Measurements from ENCODE around the gene CADM1.

DNA sequence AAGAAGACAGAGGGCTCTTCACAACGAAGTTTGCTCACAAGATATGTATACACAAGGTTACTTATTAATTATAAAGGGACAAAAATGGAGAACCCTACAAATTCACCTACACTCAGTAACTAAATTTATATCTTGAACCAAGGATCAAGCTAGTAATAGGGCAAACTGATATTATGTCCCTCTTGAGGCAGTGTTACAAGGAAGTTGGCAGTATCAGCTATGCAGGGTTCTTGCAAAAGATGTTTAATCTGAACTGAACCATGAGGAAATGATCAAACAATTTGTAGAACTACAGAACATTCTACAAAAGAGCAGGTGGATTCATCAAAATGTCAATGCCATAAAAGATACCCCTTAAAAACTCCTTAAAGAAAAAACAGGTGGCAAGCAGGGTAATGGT, 10.7 kb downstream of the CADM1 start:
- TF ChIP-seq, protein P1, sequence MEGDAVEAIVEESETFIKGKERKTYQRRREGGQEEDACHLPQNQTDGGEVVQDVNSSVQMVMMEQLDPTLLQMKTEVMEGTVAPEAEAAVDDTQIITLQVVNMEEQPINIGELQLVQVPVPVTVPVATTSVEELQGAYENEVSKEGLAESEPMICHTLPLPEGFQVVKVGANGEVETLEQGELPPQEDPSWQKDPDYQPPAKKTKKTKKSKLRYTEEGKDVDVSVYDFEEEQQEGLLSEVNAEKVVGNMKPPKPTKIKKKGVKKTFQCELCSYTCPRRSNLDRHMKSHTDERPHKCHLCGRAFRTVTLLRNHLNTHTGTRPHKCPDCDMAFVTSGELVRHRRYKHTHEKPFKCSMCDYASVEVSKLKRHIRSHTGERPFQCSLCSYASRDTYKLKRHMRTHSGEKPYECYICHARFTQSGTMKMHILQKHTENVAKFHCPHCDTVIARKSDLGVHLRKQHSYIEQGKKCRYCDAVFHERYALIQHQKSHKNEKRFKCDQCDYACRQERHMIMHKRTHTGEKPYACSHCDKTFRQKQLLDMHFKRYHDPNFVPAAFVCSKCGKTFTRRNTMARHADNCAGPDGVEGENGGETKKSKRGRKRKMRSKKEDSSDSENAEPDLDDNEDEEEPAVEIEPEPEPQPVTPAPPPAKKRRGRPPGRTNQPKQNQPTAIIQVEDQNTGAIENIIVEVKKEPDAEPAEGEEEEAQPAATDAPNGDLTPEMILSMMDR (IDR thresholded peaks at IDR 0.05) = no peak
- TF ChIP-seq POLR2A (IDR thresholded peaks at IDR 0.05) (no peak), POLR2AphosphoS5 (IDR thresholded peaks at IDR 0.05) (no peak)

All from stomach (tissue), 4 donors.